Measurements from ENCODE around the gene SERPINA5. TPM values are rescaled to one million over a fixed set of nuclear protein-coding genes. Genes with fewer than 3 reads are reported as not detected.

The SERPINA5 gene
- total RNA-seq, 1 experiment from 2014 or later = 1.5 TPM

- no peak for TF ChIP-seq ZNF425 (CRISPR knock-in tag; conservative IDR thresholded peaks at IDR 0.05)
- no peak for TF ChIP-seq ERG (CRISPR knock-in tag; IDR thresholded peaks at IDR 0.05)
- no peak for TF ChIP-seq CBFB (CRISPR knock-in tag; IDR thresholded peaks at IDR 0.05; ENCODE audit: low read depth)
- peak; percentile 63; the same call in 1 of the 2 replicates for TF ChIP-seq MAX (CRISPR knock-in tag; IDR thresholded peaks at IDR 0.05)
- no peak for TF ChIP-seq GRHL2 (CRISPR knock-in tag; IDR thresholded peaks at IDR 0.05; ENCODE audit: insufficient replicate concordance, severe bottlenecking)
- no peak for TF ChIP-seq CREB1 (CRISPR knock-in tag; IDR thresholded peaks at IDR 0.05)
- TF ChIP-seq JAZF1 (CRISPR knock-in tag; IDR thresholded peaks at IDR 0.05) = no peak
- TF ChIP-seq ETV6 (CRISPR knock-in tag; IDR thresholded peaks at IDR 0.05) = 0 out of 2 replicates have a peak, but pooled peaks have one; percentile 16
- TF ChIP-seq ZNF317 (CRISPR knock-in tag; IDR thresholded peaks at IDR 0.05; ENCODE audit: borderline replicate concordance, low read depth) = no peak
- TF ChIP-seq ZNF138 (CRISPR knock-in tag; conservative IDR thresholded peaks at IDR 0.05) = no peak
- peak; percentile 44; the same call in 1 of the 2 replicates for TF ChIP-seq PRDM15 (CRISPR knock-in tag; IDR thresholded peaks at IDR 0.05)
These were observed at the start of gene SERPINA5 (continued) for GRCh38 chr14:94581127-94581999.

- Mint-ChIP-seq H3K27ac (no peak overlapping the region), H3K27me3 (ENCODE audit: low read depth) (no peaks in the 10 kb centered on the region; the same call in 1 of the 2 replicates), H3K36me3 (no peaks in the 10 kb centered on the region), H3K4me3 (no peak overlapping the region), H3K9me3 (peaks cover 13% of the 10 kb centered on the region), H3K4me1 (no peaks in the 10 kb centered on the region)
- no peak for ATAC-seq
- ChIA-PET POLR2A (no interaction called here), CTCF (interaction anchor here (0.9 to 1.5 kb wide), 3 partner anchors 13 to 109 kb away, joined by 3 to 7 read pairs (median 5); no protein-coding TSS in a partner anchor)
- no peak for TF ChIP-seq ZNF512 (CRISPR knock-in tag; IDR thresholded peaks at IDR 0.05; ENCODE audit: borderline replicate concordance)
- TF ChIP-seq ZNF425 (CRISPR knock-in tag; conservative IDR thresholded peaks at IDR 0.05) = no peak
- no peak for TF ChIP-seq ERG (CRISPR knock-in tag; IDR thresholded peaks at IDR 0.05)
- no peak for TF ChIP-seq ZBTB43 (CRISPR knock-in tag; IDR thresholded peaks at IDR 0.05)
- no peak for TF ChIP-seq ZNF138 (CRISPR knock-in tag; conservative IDR thresholded peaks at IDR 0.05)
- TF ChIP-seq GRHL2 (CRISPR knock-in tag; IDR thresholded peaks at IDR 0.05; ENCODE audit: insufficient replicate concordance, severe bottlenecking) = no peak
- no peak for TF ChIP-seq ZNF219 (CRISPR knock-in tag; IDR thresholded peaks at IDR 0.05; ENCODE audit: borderline replicate concordance)
- no peak for TF ChIP-seq NFYB (CRISPR knock-in tag; conservative IDR thresholded peaks at IDR 0.05; ENCODE audit: low read depth)
- no peak for TF ChIP-seq FOXP4 (CRISPR knock-in tag; IDR thresholded peaks at IDR 0.05)
- DNase-seq (ENCODE audit: low spot score) = no peak
These were observed 48.8 kb upstream of the SERPINA5 start for GRCh38 chr14:94532447-94532846.

All from WTC11 (cell line).